Breast epithelium (tissue), 4 donors: Measurements from ENCODE around the gene CLDN4. TPM values are rescaled to one million over a fixed set of nuclear protein-coding genes. Genes with fewer than 3 reads are reported as not detected.

Source experiments
- DNase-seq, 2 donors: peaks; one replicate each; pipeline ENCODE4 v3.0.0-alpha.2; 2019; ENCODE audit warnings: low spot score in 2 of 2
- H3K27ac ChIP-seq, 2 donors: fragments of 200-600 bp; sonication (generic) in 1 of 2; one replicate each; pipeline ENCODE4 v1.5.1; 2016 to 2019; ENCODE audit warnings: mild to moderate bottlenecking in 1 of 2
- H3K27me3 ChIP-seq, 2 donors: fragments of 200-600 bp; sonication (generic) in 1 of 2; one replicate each; pipeline versions ENCODE4 v1.5.1 to v1.6.0; 2017 to 2019; ENCODE audit warnings: control low read depth in 1 of 2, mild to moderate bottlenecking in 1 of 2
- H3K36me3 ChIP-seq: fragments of 200-600 bp; one replicate; pipeline ENCODE4 v1.5.1; 2019
- H3K4me1 ChIP-seq, 2 donors: fragments of 200-600 bp; sonication (generic); one replicate each; pipeline ENCODE4 v1.5.1; 2016 to 2019; ENCODE audit warnings: control low read depth in 1 of 2
- H3K4me3 ChIP-seq, 3 donors: fragments of 200-600 bp; sonication (generic); 1 replicate in 2 of 3; 2 replicates in 1 of 3; pipeline ENCODE4 v1.5.1; 2016 to 2019; ENCODE audit warnings: mild to moderate bottlenecking in 3 of 3, moderate library complexity in 2 of 3
- H3K9me3 ChIP-seq, 2 donors: fragments of 200-600 bp; sonication (generic) in 1 of 2; one replicate each; pipeline ENCODE4 v1.5.1; 2016 to 2019; ENCODE audit warnings: control low read depth in 1 of 2
- CTCF ChIP-seq, 3 donors: fragments of 450-650 bp; IDR thresholded peaks; one replicate each; pipeline ENCODE4 v1.5.1; 2016 to 2017; ENCODE audit warnings: antibody characterized with exemption in 3 of 3, mild to moderate bottlenecking in 3 of 3, moderate library complexity in 3 of 3
- POLR2A ChIP-seq: fragments of 450-650 bp; IDR thresholded peaks from one replicate; pipeline ENCODE4 v1.6.1; 2016; ENCODE audit warnings: antibody characterized with exemption, mild to moderate bottlenecking, moderate library complexity
- POLR2AphosphoS5 ChIP-seq, 3 donors: sonication (generic); formaldehyde crosslinking; IDR thresholded peaks; one replicate each; pipeline ENCODE4 v1.6.1; 2017; ENCODE audit warnings: antibody characterized with exemption in 3 of 3
- intact Hi-C: fragments of 100-400 bp; cut with DNase I; formaldehyde crosslinking; loops from one replicate; pipeline ENCODE4 v1.15.1; 2023; ENCODE audit warnings: low total_unique reads
- total RNA-seq, 3 donors: library from RNA; depleted of rRNA; stranded (reverse); fragments of >200 nt; gene quantifications; one replicate each; pipeline ENCODE4 v1.1.0, GENCODE V29; 2016

CLDN4 gene
- total RNA-seq, 3 donors from 2014 or later: 3.8 to 379 (median 143) TPM

- no peak for TF ChIP-seq CTCF (IDR thresholded peaks at IDR 0.05)
- no peak for TF ChIP-seq POLR2A
- no peak for TF ChIP-seq POLR2AphosphoS5 (IDR thresholded peaks at IDR 0.05)
- intact Hi-C loops: loop anchor here (10.0 kb wide), 1 partner anchor 232 kb away; the partner anchor contains the start of gene MLXIPL
- Histone ChIP-seq H3K36me3 (no peaks in the 10 kb centered on the region), H3K27me3 (no peaks in the 10 kb centered on the region), H3K9me3 (no peaks in the 10 kb centered on the region), H3K4me1 (peaks cover 0 to 4% of the 10 kb centered on the region in 2 donors), H3K27ac (no peak overlapping the region), H3K4me3 (no peak overlapping the region)
- no peak for DNase-seq
These were observed 26.1 kb downstream of the CLDN4 start for GRCh38 chr7:73856941-73857340.

- no peaks in the 10 kb centered on the region for H3K9me3 ChIP-seq
- H3K4me1 ChIP-seq: peaks cover 0 to 4% of the 10 kb centered on the region in 2 donors
- no peak overlapping the region for H3K27ac ChIP-seq
- TF ChIP-seq CTCF (IDR thresholded peaks at IDR 0.05) (no peak), POLR2A (no peak), POLR2AphosphoS5 (IDR thresholded peaks at IDR 0.05) (no peak)
- no peak overlapping the region for H3K4me3 ChIP-seq
- no peaks in the 10 kb centered on the region for H3K36me3 ChIP-seq
- DNase-seq: no peak
- intact Hi-C loops: loop anchor here (10.0 kb wide), 1 partner anchor 234 kb away; the partner anchor contains the start of gene MLXIPL
- no peaks in the 10 kb centered on the region for H3K27me3 ChIP-seq
These were observed 28.0 kb downstream of the CLDN4 start for GRCh38 chr7:73858807-73859206.

GRCh38 chr7:73860859-73861258, 30.1 kb downstream of the CLDN4 start, which contains the start of gene TMEM270:
Gene TMEM270, plus strand, starts transcription at chr7:73861159. Its CDS starts 36 bp downstream, at chr7:73861195.
- H3K27me3 ChIP-seq: no peaks in the 10 kb centered on the region
- no peak for DNase-seq
- intact Hi-C loops: no loop called here
- H3K9me3 ChIP-seq: no peaks in the 10 kb centered on the region
- no peaks in the 10 kb centered on the region for H3K36me3 ChIP-seq
- H3K4me3 ChIP-seq: no peak within 1 kb of the TSS
- no peak within 1 kb of the TSS for H3K27ac ChIP-seq
- TF ChIP-seq POLR2A (no peak), CTCF (IDR thresholded peaks at IDR 0.05) (no peak), POLR2AphosphoS5 (IDR thresholded peaks at IDR 0.05) (no peak)
- peaks cover 0 to under 1% of the 10 kb centered on the region in 2 donors for H3K4me1 ChIP-seq

GRCh38 chr7:73861305-73861704, 30.5 kb downstream of the CLDN4 start:
- no peaks in the 10 kb centered on the region for H3K27me3 ChIP-seq
- no peaks in the 10 kb centered on the region for H3K36me3 ChIP-seq
- TF ChIP-seq POLR2AphosphoS5 (IDR thresholded peaks at IDR 0.05): no peak
- TF ChIP-seq CTCF (IDR thresholded peaks at IDR 0.05): no peak
- no peak for TF ChIP-seq POLR2A
- H3K27ac ChIP-seq: no peak overlapping the region
- no peaks in the 10 kb centered on the region for H3K4me1 ChIP-seq
- DNase-seq: no peak
- no peaks in the 10 kb centered on the region for H3K9me3 ChIP-seq
- no peak overlapping the region for H3K4me3 ChIP-seq
- intact Hi-C loops: no loop called here

- Histone ChIP-seq H3K27ac (no peak overlapping the region), H3K27me3 (no peaks in the 10 kb centered on the region), H3K4me3 (no peak overlapping the region), H3K4me1 (no peaks in the 10 kb centered on the region), H3K9me3 (no peaks in the 10 kb centered on the region), H3K36me3 (no peaks in the 10 kb centered on the region)
- intact Hi-C loops: no loop called here
- no peak for DNase-seq
- no peak for TF ChIP-seq POLR2AphosphoS5 (IDR thresholded peaks at IDR 0.05)
These were observed 34.4 kb downstream of the CLDN4 start for GRCh38 chr7:73864981-73865711.
